NCI-H748 (cell line): ENCODE data around the gene RAP1GAP.

ENCODE experiments used
- DNase-seq: peaks from one replicate; lab custom pipeline; 2025; ENCODE audit not compliant: unreplicated experiment; lab: John Stamatoyannopoulos, UW

The RAP1GAP gene

DNA sequence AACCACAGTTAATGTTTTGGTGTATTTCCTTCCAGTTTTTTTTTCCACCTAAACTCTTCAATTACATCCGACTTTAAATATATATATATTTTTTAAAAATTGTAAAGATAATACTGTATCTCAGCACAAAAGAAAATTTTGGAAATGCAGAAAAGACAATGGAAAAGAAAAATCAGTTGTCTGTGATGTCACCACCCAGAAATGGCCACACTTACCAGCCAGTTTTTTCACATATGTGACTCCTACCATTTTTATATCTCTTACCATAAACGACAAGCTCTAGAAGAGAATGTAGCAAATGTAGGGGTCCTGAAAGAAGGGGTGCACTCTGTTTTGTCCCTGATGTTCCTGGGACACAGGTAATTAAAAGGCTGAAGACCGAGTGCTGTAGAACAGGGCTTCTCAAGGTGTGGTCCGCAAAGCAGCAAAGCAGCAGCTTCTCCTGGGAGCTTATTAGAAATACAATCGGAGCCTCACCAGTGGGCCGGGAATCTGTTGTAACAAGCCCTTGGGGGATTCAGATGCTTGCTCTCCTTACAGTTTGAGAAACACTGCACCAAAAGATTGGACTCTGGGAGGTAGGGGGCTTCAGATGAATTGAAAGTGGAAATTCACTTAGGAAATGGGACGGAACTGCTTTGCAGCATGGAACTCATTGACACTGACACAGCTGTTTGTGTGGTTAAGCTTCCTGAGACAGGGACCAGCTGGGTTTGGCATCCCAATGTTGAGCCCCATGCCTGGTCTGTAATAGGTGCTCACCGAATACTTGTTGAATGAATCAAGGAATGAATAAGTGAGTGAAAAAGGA lies 115.8 kb downstream of the RAP1GAP start:
- no peak for DNase-seq

DNA sequence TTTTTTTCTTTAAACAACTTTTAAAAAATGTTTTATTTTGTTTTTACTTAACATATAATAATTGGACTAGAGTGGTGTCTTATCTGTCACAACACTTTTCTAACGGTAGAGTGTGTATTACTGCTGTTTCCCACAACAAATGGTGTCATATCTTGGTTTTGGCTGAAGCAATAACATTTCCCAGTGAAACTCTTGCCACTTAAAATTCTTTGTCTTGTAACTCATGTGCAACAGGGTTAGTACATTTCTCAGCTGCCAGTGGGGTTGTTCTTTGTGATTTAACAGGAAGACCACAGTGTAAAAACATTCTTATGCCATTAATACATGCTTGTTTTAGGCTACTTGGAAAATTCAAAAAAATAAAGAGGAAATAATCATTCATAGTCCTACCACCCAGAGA lies 116.4 kb downstream of the RAP1GAP start:
- DNase-seq = no peak

DNA sequence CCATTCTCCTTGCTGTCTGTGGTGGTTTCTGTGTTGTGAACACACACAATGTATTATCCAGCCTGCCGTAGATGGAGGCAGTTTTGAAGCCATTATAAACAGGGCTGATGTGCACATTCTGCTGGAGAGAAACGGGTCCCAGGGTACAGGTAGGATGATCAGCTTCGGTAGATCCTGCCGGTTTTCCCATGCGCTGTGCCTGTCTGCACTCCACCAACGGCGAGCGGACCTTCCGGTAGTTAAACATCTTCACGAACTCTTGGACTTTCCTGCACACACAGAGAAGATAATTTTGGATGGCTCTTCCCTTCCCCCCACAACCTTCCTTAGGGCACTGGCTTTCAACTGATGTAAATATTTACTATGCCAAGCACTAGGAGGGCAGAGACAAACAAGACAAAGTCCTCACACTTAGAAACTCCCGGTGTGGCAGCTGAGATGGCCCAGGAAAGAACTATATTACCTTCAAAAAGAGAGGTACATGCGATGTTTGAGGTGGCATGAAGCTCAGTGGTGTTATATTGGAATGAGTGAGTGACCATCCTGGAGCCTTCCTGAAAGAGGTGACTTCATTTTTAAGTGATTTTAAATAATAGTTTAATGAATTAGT lies 118.2 kb downstream of the RAP1GAP start:
- DNase-seq = no peak

DNA sequence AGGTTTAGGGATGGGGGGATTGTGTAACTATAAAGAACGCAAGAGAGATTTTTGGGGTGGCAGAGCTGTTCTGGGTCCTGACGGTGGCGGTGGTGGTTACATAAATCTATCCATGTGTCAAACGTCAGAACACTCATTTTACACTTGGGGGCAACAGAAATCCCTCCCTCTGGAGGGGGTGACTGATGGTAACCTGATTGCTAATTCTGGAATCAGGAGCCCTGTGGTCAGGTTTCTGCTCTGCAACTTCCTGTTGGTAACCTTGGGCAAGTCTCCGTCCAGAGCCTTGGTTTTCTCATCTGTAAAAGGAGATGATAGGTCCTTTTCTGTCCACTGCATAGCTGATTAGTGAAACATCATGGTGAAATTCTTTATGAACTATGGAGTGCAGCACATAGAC lies 119.1 kb downstream of the RAP1GAP start:
- DNase-seq = no peak

DNA sequence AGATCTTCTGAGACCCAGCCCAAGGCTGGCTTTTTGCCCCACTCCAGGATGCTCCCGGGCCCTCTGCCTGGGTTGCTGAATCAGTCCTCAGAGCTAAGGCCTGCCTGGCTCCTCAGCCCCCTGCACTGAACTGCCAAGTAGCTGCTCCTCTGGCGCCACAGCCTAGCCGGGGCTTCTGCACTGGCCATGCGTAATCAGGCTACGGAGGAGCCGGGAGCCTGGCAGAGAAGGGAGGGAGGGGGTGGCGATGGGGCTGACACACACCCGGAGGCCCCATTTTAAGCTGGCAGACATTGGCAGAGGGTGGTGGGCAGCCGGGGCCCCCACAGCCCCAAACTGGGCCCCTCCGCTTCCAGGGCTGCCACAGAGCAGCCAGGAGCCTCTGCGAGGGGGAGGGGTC lies 121.3 kb downstream of the RAP1GAP start:
- DNase-seq = no peak
